Measurements from ENCODE around the gene LLGL1.

LLGL1 gene

GRCh38 chr17:18278867-18279266 is 53.4 kb downstream of the LLGL1 start:
- DNase-seq: no peak

- DNase-seq: no peak
These were observed 54.8 kb downstream of the LLGL1 start for GRCh38 chr17:18280249-18280648.

DNA sequence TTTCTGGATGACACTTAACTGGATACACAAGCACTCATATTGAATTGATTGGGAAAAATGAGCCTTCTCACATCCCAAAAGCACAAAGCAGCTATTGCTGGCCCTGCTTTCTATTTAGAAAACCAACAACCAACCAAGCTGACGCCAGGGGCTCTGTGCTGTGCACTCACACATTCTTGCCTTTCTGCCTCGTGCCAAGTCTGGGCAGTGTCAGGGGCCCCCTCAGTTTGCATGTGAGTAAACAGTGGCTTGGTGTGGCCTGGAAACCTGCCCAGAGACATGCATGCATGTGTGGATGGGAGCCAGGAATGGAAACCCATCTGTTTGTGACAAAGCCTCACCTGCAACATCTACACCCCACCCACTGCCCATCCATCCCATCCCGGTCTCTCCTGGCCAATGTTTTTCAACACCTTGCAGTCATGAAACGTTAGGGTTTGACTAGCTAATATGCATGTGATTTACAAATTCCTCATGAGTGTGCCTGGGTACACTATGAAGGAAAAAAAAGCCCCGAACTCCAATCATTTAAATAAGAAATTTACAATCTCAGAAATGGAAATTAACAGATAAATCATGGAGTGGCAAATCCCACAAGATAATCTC is 55.4 kb downstream of the LLGL1 start:
- DNase-seq: no peak

DNA sequence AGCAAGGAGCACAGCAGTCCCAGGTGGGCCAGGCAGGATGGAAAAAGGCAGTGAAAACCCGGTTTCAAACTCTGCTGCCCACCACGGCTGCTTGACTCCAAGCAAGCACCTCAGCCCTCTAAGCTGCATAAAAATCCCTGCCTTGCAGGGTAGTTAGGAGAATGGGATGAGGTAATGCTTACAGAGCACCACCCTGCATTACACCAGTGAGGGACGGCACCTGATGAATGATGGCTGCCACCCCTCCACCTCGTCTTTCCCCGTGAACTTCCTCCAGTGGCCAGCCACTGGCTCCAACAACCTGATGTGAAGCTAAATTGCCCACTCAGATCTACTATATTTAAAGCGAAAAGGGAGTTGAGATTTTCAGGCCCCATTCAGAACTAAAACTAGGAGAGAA is 56.4 kb downstream of the LLGL1 start:
- no peak for DNase-seq

- no peak for DNase-seq
These were observed 59.9 kb downstream of the LLGL1 start for GRCh38 chr17:18285296-18285695.

GRCh38 chr17:18291718-18292540 is 66.5 kb downstream of the LLGL1 start:
- DNase-seq: no peak

Measured in NCI-H2107 (cell line).